ENCODE data around the gene LENG8.

The LENG8 gene

GRCh38 chr19:54424201-54424600 is 24.8 kb upstream of the LENG8 start:
- DNase-seq (ENCODE audit: low spot score): no peak

DNA sequence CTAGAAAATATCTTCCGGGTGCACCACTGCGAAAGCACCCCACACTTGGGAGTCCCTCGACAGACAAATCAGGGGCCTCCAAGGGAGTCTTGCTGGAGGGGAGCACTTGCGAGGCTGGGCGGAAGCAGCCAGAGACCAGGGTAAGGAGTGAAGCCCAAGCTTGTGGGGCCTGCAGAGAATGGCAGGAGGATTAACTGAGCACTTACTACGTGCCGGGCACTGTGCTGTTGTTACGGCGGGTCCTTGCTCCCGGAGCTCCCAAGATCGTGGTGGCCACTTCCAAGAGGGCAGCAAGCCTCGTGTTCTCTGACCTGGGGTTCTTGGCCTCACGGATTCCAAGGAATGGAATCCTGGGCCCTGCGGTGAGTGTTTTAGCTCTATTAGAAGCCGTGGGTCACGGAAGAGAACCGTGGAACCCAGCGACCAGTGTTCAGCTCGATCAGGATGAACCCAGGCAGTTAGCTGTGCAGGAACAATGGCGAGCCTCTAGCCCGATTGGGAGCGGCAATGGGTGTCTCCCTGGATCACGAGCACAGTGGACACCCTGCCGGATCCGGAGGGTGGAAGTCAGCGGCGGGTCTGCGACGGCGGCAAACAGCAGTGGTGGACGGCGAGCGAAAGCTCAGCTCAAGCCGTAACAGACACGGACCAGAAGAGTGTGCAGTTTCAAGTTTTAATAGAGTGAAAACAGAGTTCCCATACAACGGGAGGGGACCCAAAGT is 24.2 kb upstream of the LENG8 start:
- no peak for DNase-seq (ENCODE audit: low spot score)

GRCh38 chr19:54425382-54425723 is 23.6 kb upstream of the LENG8 start:
- DNase-seq (ENCODE audit: low spot score): no peak

DNA sequence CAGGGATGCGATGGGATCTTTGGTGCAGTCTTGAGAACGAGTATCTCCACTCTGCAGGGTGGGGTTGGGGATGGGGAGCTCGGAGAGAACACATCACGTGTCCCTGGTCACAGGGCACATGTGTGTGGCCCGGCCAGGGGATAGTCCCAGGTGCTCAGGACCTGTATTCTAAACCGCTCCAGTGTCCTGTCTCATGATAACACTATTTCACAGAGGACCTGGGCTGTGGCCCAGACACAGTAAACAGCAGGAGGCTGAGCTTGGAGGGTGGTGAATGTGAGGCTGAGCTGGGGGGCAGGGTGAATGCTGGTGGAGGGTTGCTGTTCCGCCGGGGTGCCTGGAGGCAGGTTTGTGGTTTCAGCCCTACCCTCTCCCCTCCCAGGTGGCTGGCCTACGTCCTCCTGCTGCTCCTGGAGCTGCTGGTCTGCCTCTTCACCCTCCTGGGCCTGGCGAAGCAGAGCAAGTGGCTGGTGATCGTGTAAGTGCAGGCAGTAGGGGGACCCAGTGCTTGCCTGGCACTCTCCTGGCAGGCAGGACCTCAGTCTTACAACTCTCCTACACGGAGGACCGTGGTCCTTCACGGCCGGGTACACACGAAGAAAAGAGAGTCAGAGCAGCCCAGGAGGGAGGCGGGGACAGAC is 22.6 kb upstream of the LENG8 start:
- no peak for DNase-seq (ENCODE audit: low spot score)

DNA sequence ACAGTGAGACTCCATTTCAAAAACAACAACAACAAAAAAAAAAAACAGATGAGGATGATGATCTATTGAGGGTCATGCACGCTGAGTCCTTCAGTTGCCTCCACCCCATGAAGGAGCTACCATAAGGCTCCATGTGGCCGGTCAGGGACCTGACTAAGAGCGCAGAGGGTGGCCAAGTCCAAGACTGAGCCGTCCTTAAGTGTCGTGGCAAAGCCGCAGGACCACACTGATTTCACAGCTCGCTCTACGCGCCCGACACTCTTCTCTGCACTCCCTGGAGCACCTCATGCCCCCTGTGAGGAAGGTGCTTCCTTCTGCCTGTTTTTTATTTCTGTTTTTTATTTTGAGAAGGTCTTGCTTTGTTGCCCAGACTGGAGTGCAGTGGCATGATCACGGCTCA is 21.4 kb upstream of the LENG8 start:
- DNase-seq (ENCODE audit: low spot score): no peak

- DNase-seq (ENCODE audit: low spot score): no peak
These were observed 20.4 kb upstream of the LENG8 start for GRCh38 chr19:54428323-54429175.

DNA sequence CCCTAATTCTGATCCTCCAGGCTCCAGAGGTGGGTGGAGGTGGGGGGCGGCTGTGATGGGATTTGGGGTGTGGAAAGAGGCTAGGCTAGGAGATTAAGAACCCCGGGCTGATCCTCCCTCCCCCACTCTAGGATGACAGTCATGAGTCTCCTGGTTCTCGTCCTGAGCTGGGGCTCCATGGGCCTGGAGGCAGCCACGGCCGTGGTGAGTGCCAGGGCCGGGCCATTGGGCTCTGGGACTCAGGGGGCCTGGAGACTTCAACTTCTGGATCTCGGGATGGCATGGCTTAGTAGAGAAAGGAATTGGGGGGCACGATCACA is 19.9 kb upstream of the LENG8 start:
- DNase-seq (ENCODE audit: low spot score): no peak

DNA sequence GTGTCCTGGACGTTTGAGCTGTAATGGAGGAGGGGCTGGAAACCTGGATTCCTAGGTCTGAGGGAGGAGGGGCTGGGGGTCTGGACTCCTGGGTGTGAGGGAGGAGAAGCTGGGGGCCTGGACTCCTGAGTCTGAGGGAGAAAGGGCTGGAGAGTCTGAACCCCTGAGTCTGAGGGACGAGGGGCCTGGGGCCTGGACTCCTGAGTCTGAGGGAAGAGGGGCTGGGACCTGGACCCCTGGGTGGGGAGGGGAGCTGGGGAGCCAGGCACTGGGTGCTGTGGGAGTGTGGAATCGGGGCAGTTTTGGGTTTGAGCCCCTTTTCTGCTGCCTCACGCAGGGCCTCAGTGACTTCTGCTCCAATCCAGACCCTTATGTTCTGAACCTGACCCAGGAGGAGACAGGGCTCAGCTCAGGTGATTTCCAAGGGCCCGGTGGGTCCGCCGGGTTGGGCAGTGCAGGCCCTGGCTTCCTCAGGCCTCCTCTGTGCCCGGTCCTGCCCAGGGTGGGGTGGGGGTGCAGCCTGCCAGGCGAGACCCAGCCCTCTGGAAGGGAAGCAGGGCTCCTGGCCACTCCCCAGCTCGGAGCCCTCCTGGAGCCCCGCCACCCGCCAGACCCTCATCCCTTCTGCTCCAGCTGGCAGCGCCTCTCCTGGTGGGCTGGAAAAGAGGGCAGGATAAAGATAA is 19.3 kb upstream of the LENG8 start:
- DNase-seq (ENCODE audit: low spot score): no peak

DNA sequence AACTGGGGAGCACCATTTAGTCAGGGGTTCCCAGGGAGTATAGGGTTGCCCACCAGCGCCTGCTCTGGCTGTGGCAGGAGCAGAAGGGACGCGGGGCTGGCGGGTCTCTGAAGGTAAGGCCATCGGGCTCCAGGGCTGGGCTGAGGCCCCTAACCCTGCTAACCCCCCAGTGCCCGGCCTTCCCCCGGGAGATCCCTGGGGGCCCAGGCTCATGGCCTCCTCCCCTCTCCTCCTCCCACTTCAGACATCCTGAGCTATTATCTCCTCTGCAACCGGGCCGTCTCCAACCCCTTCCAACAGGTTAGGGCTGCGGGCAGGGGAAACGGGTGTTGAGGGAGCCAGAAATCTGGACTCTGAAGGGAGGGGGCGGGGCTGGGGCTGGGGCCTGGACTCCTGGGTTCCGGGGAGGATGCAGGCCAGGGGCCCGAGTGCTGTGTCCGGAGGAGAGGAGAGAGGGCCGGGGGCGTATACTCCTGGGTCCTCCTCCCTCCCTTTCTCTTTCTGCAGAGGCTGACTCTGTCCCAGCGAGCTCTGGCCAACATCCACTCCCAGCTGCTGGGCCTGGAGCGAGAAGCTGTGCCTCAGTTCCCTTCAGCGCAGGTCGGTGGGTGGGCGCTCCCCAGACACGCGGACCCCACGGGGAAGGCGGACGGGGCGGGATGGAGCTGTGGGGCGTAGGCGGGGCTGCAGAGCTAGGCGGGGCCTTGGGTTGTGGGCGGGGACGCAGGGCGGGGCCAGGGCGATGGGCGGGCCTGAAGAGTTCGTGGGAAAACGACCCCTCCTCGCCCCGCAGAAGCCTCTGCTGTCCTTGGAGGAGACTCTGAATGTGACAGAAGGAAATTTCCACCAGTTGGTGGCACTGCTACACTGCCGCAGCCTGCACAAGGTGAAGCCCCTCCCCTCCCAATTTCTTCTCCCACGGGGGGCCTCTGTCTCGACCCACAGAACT is 18.4 kb upstream of the LENG8 start:
- no peak for DNase-seq (ENCODE audit: low spot score)

- no peak for DNase-seq (ENCODE audit: low spot score)
These were observed 17.7 kb upstream of the LENG8 start for GRCh38 chr19:54431255-54431838.

DNA sequence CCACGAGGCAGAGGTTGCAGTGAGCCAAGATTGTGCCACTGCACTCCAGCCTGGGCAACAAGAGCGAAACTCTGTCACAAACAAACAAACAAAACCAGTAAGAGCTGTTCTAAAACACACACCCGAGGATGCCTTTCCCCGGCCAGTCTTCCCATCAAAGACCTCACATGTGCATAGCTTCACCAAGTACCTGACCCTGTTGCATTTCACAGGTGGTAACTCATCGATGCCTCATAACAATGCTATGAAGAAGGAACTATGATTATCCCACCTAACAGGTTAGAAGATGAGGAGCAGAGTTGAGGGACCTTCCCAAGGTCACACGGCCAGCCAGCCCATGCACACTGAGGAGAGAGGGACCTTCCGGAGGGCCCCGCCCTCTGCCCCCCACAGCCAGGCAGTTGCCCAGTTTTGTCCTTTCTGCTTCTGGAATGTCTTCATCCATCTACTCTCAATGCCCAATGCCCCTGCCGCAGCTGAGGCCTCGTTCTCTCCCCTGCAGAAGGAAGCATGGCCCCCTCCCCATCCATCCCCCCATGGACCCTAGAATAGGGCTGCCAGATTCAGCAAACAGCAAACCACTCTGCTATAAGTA is 16.8 kb upstream of the LENG8 start:
- no peak for DNase-seq (ENCODE audit: low spot score)

DNA sequence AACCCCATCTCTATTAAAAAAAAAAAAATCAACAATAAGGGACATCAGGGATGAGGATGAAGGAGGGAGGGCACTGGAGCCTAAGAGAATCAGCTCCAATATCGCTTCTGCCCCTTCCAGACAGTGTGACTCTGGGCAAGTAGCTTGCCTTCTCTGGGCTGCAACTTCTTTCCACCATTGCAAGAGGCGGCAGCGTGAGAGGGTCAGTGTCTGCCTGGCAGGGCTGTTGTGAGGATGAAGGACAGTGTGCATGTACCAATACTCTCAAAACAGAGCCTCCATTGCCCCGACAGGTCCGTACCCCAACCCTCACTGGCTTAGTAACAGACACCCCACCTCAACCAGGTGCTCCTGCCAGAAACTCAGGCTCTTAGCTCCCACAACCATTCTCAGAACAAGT is 15.3 kb upstream of the LENG8 start:
- no peak for DNase-seq (ENCODE audit: low spot score)

- no peak for DNase-seq (ENCODE audit: low spot score)
These were observed 14.7 kb upstream of the LENG8 start for GRCh38 chr19:54434112-54434872.

DNA sequence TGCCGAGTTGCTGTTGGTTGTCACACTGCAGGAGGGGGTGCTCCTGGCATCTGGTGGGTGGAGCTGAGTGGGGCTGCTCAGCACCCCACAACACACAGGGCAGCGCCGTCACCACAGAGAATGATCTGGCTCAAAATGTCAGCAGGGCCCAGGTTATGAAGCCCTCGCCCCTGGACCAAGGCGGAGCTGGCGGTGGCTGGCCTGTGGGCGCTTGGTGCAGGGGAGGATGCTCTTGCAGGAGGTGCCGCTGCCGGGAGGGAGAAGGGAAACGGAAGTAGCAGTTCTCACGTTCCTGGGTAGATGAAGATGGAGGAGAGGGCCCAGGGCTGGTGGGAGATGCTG is 14.2 kb upstream of the LENG8 start:
- DNase-seq (ENCODE audit: low spot score): no peak

DNA sequence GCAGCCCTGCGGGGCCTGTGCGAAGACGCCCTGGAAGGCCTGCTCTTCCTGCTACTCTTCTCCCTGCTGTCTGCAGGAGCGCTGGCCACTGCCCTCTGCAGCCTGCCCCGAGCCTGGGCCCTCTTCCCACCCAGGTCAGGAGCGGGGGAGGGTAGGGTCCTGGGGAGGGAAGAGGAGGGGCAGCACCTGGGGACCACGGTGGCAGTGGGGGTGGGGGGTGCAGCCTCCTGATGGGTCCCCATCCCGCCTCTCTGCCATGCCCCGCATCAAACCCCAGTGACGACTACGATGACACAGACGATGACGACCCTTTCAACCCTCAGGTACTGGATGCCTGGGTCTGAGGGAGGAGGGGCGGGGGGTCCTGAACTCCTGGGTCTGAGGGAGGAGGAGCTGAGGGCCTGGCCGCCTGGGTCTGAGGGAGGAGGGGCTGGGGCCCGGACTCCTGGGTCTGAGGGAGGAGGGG is 13.4 kb upstream of the LENG8 start:
- DNase-seq (ENCODE audit: low spot score): no peak

- no peak for DNase-seq (ENCODE audit: low spot score)
These were observed 12.9 kb upstream of the LENG8 start for GRCh38 chr19:54436031-54436523.

- no peak for DNase-seq (ENCODE audit: low spot score)
These were observed 12.3 kb upstream of the LENG8 start for GRCh38 chr19:54436628-54437252.

GRCh38 chr19:54439174-54439851 is 9.7 kb upstream of the LENG8 start:
- no peak for DNase-seq (ENCODE audit: low spot score)

DNA sequence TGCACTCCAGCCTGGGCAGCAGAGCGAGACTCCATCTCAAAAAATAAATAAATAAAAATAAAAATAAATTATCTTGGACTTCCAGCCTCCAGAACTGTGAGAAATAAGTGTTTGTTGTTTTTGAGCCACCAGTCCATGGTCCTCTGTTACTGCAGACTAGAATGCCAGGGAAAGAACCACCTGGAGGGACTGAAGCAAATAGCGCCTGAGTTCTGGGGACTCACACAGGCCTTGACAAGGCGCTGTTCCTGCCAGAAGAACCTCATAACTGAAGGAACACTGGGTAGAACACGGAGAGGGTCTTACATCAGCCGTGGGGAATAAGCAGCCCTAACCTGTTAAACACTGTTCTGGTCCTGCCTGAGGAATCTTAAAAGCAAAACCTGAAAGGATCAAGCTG is 8.4 kb upstream of the LENG8 start:
- no peak for DNase-seq (ENCODE audit: low spot score)
